Activated naive CD4-positive, alpha-beta T cell treated with Interleukin-2 at 50 U/mL for 16 hours (primary cell): ENCODE data around the gene GTSE1.

Experiments used
- DNase-seq: peaks from one replicate; pipeline ENCODE4 v3.0.0-alpha.2; 2020

GTSE1 gene

DNA sequence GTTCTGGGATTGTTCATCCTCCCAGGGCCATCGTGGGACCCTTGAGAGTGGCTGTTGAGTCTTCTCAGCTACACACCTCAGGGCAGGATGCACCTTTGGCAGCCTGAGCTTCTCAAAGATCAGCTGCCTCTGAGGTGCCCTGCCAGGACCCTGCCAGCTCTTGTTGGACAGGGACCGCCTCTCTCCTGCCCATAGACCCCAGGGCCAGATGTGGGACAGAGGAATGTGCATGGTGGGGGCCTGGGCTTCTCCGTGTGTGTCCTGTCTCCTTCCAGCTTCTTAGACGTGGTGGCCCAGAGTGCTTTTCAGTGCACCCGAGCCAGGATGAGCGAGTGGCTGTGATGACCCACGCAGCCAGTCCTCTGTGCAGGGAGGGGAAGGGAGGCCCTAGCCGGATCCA, 32.9 kb downstream of the GTSE1 start:
- DNase-seq, result no peak

GRCh38 chr22:46330426-46330825, 33.8 kb downstream of the GTSE1 start:
- no peak for DNase-seq

DNA sequence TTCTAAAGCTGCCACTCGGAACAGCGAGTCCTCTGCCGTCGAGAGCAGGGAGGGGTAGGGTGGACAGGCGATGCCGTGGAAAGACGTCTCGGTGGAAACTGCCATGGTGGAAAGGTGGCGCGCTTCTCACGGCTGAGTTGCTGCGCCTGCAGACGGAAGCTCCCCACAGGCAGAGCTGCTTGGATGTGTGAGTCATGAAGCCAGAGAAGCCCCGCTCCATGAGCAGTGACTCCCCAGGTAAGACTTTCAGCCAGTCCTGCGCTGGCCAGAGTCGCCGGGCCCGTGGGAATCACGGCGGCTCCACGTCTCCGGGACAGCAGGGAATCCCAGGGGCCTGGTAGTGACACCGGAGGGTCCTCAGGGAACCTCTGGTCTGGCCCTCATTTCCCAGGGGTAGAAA, 34.8 kb downstream of the GTSE1 start:
- DNase-seq, result no peak

DNA sequence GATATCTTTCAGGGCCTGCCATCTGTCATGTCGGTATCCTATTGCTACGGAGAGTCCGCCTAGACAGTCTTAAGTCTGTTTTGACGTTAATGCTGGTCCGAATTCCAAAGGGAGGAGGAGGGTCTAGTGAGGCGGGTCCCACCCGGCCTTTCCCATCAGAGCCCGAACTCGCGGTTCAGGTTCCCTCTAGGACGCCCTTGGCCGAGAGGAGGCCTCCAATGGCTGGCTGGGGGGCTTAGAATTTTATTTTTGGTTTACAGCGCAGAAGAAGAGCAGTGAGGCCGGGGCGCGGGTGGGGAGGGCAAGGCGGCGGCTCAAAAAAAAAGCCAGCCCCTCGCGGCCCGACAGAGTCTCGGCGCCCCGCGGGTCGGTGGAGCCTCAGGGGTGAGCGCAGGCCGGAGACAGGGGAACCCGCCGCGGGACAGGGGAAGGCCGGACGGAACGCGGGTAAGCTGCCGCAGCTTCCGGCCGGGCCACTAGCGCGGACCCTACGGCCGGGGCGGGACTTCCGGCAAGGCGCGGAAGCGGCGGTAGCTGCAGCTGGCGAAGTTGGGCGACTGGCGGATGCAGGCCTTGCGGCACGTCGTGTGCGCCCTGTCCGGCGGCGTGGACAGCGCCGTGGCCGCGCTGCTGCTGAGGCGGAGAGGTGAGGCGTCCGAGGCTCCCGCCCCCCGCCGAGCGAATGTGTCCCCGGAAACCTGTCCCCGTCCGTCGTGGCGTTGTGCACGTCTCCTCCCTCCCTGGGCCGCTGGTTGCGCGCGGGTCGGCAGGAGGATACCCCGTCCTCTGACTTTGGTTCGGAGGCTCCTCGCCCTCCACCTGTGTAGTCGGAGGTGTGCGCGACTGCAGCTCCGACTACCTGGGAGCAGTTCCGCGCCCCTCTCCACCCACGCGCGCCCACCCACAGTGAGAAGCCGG, 38.8 kb downstream of the GTSE1 start, which contains the start of gene TRMU:
Gene TRMU, plus strand, starts transcription at position 514 of the 918 bp plus-strand sequence. Its CDS starts 51 bp downstream, at position 565.
- DNase-seq, result peak; percentile 78

DNA sequence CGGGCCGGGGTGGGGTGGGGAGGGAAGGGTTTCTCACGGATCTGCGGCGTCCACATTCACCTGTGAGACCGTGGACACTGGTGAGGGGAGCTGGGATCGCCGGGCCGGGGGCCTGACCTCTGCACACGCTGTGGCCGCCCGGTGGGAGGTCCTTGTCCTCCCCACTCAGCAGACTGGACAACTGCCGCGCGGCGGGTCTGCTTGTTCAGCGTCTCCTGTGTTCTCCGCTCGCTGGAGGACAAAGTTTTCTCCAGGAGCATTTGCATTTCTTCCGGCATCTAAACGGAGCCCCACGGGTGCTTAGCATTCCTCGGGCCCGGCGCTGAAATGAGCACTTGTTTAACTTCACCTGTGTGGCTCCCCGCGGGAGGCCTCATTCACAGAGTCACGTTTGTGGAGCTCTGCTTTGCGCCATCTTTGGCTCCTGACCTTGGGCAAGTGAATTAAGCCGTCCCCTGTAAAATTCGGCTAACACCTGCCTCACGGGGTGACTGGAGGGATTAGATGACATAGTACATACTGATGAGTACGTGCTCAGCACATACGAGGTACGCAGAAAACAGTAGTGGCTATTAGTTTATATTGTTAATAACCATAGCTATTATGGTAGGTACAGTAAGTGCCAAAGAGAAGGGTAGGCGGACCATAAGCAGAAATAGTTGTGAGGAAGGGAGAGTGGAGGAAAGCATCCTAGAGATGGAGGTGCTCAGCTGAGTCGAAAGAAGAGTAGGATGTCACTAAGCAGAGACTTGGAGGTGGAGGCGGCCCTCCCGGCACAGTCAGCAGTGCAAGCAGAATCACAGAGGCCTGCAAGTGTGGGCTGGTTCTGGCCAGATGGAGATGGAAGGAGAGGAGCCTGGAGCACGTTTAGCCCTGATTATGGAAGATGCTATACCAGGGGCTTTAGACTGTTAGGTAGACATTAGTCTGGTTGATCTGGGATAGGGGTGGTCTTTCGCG, 39.7 kb downstream of the GTSE1 start:
- peak; percentile 17 for DNase-seq

- no peak for DNase-seq
Measured at GRCh38 chr22:46337870-46338269, 41.2 kb downstream of the GTSE1 start.

DNA sequence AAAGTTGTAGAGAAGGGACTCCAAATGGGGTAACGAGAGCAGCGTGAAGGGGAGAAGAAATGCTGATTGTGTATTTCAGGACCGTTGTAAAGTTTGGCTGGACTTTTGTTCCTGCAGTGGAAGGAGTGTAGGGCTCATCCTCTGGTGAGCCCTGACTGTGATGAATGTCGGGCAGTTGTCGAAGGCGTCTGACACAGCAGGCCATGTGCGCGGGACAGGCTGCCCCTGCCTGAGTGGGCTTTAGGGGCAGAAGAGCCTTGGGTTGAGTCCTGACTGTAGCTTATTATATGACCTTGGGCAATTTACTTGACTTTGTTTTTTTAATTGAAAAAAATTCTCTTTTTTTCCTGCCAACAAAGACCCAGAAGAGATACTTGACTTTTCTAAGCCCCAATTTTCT, 42.0 kb downstream of the GTSE1 start:
- no peak for DNase-seq

GRCh38 chr22:46339956-46340355, 43.3 kb downstream of the GTSE1 start:
- DNase-seq, result no peak

GRCh38 chr22:46340676-46341075, 44.0 kb downstream of the GTSE1 start:
- DNase-seq, result no peak

DNA sequence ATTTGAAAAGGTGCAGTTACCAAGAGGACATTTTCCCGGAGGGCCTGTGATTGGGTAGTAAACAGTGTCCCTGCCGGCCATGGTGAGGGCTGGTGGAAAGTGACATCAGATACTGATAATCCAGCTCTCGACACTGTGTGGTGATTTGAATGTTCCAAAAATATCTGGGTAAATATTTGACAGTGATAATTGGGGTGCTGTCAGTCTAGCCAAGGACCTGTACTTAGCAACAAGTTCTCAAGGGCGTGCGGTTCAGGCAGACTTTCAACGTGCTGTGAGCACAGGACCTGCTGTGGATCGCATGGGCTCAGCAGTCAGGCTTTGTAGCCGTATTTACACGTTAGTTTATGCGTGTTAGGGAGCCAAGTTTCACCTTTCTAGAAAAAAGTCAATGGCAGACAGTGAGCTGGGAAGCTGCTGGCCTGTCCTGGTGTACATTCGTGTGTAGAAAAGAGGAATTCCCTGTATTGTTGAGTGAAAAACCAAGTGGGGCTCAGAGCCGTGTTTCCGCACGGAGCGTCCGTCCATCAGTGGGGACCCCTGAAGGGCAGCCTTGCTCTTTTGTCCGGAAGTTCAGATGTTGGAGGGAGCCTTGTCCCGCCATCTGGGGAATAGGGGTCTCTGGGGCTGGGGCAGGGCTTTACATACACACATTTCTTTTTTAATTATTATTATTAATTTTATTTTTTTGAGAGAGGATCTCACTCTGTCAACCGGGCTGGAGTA, 50.2 kb downstream of the GTSE1 start:
- no peak for DNase-seq

DNA sequence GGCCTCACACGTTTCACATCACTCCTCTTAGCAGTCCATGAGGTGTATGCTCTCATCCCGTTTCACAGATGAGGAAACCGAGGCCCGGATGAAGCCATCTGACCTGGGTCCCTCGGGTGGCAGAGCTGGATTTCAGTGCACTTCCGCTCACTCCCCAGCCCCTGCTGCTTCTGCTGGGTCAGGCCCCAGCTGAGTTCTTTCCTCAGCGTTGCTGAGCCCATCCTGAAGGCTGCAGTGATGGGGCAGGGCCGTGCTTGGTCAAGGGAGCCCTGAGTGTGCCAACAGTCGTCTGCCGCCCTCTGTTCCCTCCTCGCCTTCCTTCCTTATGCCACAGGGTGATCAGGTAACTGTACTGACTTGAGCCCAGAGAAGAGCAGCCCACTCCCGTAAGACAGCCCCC, 51.0 kb downstream of the GTSE1 start:
- no peak for DNase-seq

DNA sequence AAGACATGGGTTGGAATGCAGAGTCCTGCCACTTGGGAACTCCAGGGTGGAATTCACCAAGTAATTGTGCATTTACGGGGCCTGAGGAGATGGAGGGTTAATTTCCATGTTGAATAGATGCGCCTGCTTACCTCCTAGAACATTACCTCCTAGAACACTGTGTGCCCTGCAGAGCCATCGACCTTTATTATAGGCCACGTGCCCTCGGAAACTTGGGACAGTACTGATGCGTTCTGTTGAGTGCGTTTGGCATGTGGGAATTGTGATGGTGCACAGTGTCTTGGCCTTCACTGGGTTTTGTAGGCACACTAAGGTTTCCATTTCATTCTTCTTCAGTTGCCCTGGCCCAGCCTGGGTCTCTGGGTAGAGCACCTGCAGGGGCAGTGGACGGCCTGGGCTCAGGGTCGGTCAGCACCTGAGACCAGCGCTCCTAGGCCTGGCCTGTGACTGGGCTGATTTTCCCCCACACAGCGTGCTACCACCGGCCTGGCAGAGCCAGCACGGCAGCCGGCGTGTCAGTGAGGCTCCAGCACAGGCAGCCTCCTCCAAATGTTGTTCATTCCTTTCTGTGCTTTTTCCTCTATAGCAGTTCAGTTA, 51.5 kb downstream of the GTSE1 start:
- no peak for DNase-seq

- DNase-seq, result no peak
Measured at GRCh38 chr22:46349238-46349637, 52.6 kb downstream of the GTSE1 start.

GRCh38 chr22:46349681-46350080, 53.0 kb downstream of the GTSE1 start:
- no peak for DNase-seq

DNA sequence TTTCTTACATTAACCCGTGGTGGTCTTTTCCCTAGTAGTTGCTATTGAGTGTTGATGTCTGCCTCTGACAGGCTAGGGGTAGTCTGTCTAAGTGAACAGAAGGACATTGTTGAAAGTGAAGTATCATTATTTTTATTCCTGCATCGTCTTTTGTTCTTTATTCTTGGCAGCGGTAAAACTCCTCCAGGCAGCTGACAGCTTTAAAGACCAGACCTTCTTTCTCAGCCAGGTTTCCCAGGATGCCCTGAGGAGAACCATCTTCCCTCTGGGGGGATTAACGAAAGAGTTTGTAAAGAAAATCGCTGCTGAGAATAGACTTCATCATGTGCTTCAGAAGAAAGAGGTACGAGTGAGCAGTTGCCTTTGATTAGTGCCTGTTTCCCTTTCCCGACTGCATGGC, 53.5 kb downstream of the GTSE1 start:
- DNase-seq, result no peak

GRCh38 chr22:46350646-46351045, 54.0 kb downstream of the GTSE1 start:
- no peak for DNase-seq

DNA sequence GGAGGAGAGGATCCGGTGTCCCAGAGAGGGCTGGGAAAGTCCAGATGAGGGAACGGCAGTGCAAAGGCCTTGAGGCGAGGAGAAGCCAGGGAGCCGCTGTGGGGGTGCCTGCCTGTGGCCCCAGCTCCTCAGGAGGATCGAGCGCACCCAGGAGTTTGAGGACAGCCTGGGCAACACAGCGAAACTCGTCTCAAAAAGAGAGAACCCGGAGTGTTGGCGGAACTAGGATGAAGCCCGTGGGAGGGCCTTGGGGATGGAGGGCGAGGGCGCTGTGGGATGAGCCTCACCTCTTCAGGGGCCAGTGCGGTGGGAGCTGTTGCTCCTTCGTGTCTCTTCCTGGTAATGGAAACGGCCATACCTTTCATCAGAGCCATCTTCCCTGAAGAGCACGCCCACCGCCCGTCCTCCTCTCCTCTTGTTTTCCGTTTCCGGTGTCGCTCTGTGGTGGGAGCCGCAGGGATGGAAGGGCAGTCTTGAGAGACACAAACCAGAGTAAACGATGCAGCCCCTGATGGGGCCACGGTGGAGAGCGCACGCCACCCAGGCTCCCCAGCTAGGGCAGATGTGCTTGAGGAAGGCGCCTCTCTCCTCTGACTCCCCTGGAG, 54.6 kb downstream of the GTSE1 start:
- DNase-seq, result no peak

- DNase-seq, result no peak
Measured at GRCh38 chr22:46351767-46352166, 55.1 kb downstream of the GTSE1 start.

DNA sequence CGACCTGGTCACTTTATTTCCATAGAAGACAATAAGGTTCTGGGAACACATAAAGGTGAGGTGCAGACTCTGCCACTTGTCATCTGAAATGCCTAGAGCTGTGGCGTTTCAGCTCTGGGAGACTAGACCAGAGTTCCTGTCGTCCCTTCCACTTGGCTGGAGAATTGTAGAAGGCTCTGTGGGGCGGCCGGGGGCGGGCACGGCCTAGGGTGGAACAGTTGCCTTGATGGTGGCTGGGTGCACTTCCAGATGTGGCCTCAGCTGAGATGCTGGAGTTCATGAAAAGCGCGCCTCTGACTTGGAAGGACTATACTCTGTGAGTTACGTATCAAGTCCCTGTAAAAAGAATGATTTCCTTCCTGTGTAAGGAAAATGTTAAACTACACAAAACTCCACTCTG, 55.6 kb downstream of the GTSE1 start:
- no peak for DNase-seq

- DNase-seq, result no peak
Measured at GRCh38 chr22:46352691-46353386, 56.2 kb downstream of the GTSE1 start.

DNA sequence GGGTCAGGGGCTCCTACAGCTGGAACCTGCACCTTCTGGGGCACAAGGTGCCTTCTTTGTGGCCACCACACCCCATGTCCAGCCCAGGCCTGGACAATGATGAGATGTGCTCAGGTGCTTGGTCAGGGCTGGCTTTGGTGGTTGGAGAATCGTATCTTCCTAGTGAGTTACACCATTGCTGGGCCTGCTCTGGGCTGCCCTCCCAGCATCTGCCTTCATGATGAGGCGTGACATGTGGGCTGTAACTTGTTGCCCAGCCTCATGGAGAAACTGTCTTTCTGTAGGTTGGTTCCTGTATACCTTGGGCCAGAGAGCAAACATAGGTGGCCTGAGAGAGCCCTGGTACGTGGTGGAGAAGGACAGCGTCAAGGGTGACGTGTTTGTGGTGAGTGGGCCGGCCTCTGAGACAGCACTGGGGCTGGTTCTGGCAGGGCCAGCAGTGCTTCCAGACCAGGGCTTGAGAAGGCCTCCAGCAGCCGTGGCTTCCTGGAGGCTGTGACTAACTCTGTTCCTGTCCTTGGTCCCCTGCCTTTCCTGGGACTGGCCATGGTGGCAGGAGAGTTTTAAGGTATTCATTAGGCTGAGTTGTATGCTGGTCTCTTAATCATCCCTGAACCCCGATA, 56.9 kb downstream of the GTSE1 start:
- DNase-seq, result no peak
